ENCODE results near the gene DNAH8. TPM values are rescaled to one million over a fixed set of nuclear protein-coding genes. Genes with fewer than 3 reads are reported as not detected.

The DNAH8 gene
- total and polyA plus RNA-seq, 2 experiments from 2014 or later = 0.03 to 0.15 TPM

DNA sequence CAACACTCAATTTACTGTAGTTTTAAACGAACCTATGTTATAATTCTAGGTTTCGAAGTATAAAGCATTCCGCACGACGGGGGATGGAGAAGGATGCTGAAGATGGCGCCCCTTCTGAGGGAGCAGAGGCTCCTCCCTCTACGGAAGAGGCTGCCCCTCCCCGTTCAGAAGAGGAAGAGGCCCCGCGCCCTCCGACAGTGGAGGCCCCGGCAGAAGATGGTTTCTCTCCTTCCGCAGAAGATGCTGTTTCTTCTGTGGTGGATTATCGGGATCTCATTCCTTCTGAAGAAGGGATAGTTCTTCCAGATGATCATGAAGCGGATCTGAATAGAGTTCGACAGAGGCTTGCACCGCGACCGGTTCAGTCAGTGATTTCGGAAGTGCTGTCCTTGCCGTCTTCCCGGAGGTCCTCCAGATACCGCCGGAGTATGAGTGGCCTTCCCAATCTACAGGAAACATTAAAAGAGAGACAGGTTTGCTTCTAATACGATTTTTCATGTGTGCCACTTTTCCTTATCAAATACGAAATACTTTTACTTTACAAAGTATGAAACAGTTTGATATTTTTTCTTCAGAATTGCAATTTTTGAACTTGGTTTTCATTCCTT, 7.7 kb downstream of the DNAH8 start:
- Histone ChIP-seq H3K9me2 (replicated peaks; ENCODE audit: insufficient read depth) (no peaks in the 10 kb centered on the region), H3K27me3 (no peaks in the 10 kb centered on the region), H4K20me1 (ENCODE audit: insufficient read depth, poor library complexity, severe bottlenecking) (no peaks in the 10 kb centered on the region), H3K79me2 (no peaks in the 10 kb centered on the region), H3K4me1 (ENCODE audit: insufficient read depth) (no peaks in the 10 kb centered on the region), H3K36me3 (replicated peaks; ENCODE audit: insufficient read depth, low read depth) (no peaks in the 10 kb centered on the region), H3K27ac (no peak overlapping the region), H3K4me2 (no peak overlapping the region), H3K4me3 (no peak overlapping the region), H3K9me3 (ENCODE audit: low read depth) (no peaks in the 10 kb centered on the region), H2AFZ (no peak overlapping the region)
- TF ChIP-seq EZH2phosphoT487 (IDR thresholded peaks at IDR 0.05; ENCODE audit: low read depth, severe bottlenecking, unreplicated experiment) (no peak), EZH2 (IDR thresholded peaks at IDR 0.05; ENCODE audit: borderline replicate concordance) (no peak)
- TF ChIP-seq, protein P1, sequence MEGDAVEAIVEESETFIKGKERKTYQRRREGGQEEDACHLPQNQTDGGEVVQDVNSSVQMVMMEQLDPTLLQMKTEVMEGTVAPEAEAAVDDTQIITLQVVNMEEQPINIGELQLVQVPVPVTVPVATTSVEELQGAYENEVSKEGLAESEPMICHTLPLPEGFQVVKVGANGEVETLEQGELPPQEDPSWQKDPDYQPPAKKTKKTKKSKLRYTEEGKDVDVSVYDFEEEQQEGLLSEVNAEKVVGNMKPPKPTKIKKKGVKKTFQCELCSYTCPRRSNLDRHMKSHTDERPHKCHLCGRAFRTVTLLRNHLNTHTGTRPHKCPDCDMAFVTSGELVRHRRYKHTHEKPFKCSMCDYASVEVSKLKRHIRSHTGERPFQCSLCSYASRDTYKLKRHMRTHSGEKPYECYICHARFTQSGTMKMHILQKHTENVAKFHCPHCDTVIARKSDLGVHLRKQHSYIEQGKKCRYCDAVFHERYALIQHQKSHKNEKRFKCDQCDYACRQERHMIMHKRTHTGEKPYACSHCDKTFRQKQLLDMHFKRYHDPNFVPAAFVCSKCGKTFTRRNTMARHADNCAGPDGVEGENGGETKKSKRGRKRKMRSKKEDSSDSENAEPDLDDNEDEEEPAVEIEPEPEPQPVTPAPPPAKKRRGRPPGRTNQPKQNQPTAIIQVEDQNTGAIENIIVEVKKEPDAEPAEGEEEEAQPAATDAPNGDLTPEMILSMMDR (IDR thresholded peaks at IDR 0.05; ENCODE audit: poor library complexity) = no peak
- DNase-seq (ENCODE audit: low spot score) = no peak
- WGBS (ENCODE audit: low lambda C conversion rate, missing lambda C conversion rate) = 95% methylated on average over 26 of the region's 26 CpGs

- Histone ChIP-seq H3K4me1 (ENCODE audit: insufficient read depth) (no peaks in the 10 kb centered on the region), H3K4me2 (no peak overlapping the region), H3K9me3 (ENCODE audit: low read depth) (no peaks in the 10 kb centered on the region), H4K20me1 (ENCODE audit: insufficient read depth, poor library complexity, severe bottlenecking) (no peaks in the 10 kb centered on the region), H3K4me3 (no peak overlapping the region), H3K9me2 (replicated peaks; ENCODE audit: insufficient read depth) (no peaks in the 10 kb centered on the region), H3K27me3 (no peaks in the 10 kb centered on the region), H3K36me3 (replicated peaks; ENCODE audit: insufficient read depth, low read depth) (no peaks in the 10 kb centered on the region), H2AFZ (no peak overlapping the region), H3K79me2 (no peaks in the 10 kb centered on the region), H3K27ac (no peak overlapping the region)
- DNase-seq (ENCODE audit: low spot score) = no peak
- WGBS (ENCODE audit: low lambda C conversion rate, missing lambda C conversion rate) = 99% methylated on average over 5 of the region's 5 CpGs
- TF ChIP-seq EZH2phosphoT487 (IDR thresholded peaks at IDR 0.05; ENCODE audit: low read depth, severe bottlenecking, unreplicated experiment) (no peak), EZH2 (IDR thresholded peaks at IDR 0.05; ENCODE audit: borderline replicate concordance) (no peak)
- TF ChIP-seq, protein P1 (IDR thresholded peaks at IDR 0.05; ENCODE audit: poor library complexity) = no peak
Measured at GRCh38 chr6:38723783-38724182, 8.7 kb downstream of the DNAH8 start.

DNA sequence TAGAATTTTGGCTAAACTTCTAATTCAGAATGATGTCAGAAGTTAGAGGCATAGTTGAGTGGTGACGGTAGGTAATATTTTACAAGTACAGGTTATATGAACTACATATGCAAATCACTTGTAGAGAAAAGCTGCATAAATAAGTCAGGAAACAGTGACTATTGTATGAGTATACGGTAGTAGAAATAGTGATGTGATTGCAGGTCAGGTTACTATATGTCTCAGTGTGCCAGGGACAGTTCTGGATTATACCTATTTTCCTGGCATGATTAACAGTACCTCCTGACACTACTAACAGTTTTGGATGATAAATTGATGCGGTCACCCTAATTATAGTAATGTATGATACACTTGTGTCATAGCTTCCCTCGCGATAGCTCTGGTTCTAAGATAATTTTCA, 9.2 kb downstream of the DNAH8 start:
- no peaks in the 10 kb centered on the region for H4K20me1 ChIP-seq (ENCODE audit: insufficient read depth, poor library complexity, severe bottlenecking)
- WGBS (ENCODE audit: low lambda C conversion rate, missing lambda C conversion rate) = 76% methylated on average over 5 of the region's 5 CpGs
- no peak overlapping the region for H3K4me3 ChIP-seq
- no peaks in the 10 kb centered on the region for H3K27me3 ChIP-seq
- no peak for TF ChIP-seq EZH2phosphoT487 (IDR thresholded peaks at IDR 0.05; ENCODE audit: low read depth, severe bottlenecking, unreplicated experiment)
- TF ChIP-seq, protein P1 (IDR thresholded peaks at IDR 0.05; ENCODE audit: poor library complexity) = no peak
- TF ChIP-seq EZH2 (IDR thresholded peaks at IDR 0.05; ENCODE audit: borderline replicate concordance) = no peak
- H2AFZ ChIP-seq = no peak overlapping the region
- H3K4me1 ChIP-seq (ENCODE audit: insufficient read depth) = no peaks in the 10 kb centered on the region
- H3K9me3 ChIP-seq (ENCODE audit: low read depth) = no peaks in the 10 kb centered on the region
- no peaks in the 10 kb centered on the region for H3K9me2 ChIP-seq (replicated peaks; ENCODE audit: insufficient read depth)
- H3K79me2 ChIP-seq = no peaks in the 10 kb centered on the region
- no peak overlapping the region for H3K27ac ChIP-seq
- H3K36me3 ChIP-seq (replicated peaks; ENCODE audit: insufficient read depth, low read depth) = no peaks in the 10 kb centered on the region
- no peak for DNase-seq (ENCODE audit: low spot score)
- no peak overlapping the region for H3K4me2 ChIP-seq
